A673 (cell line): Measurements from ENCODE around the gene ATG14. TPM values are rescaled to one million over a fixed set of nuclear protein-coding genes. Genes with fewer than 3 reads are reported as not detected.

Experiments
- BruUV-seq: library from RNA; stranded (reverse); fragments of 400-500 nt; replicated peaks from 2 replicates; lab custom pipeline; 2021; lab: Mats Ljungman, UMichigan
- CTCF ChIA-PET: fragments of 300-600 bp; sonication (Branson Sonifier 250); formaldehyde crosslinking; loops from one replicate; lab custom pipeline; 2022; ENCODE audit warnings: antibody characterized with exemption; lab: Charles Lee
- POLR2A ChIA-PET: fragments of 300-600 bp; sonication (Branson Sonifier 250); formaldehyde crosslinking; loops from one replicate; lab custom pipeline; 2022; ENCODE audit warnings: antibody characterized with exemption; ENCODE audit not compliant: low non-redundant PET; lab: Charles Lee
- DNase-seq: peaks from one replicate; pipeline ENCODE4 v3.0.0-alpha.2; 2015; ENCODE audit warnings: low spot score
- H3K27ac ChIP-seq: fragments of 200-600 bp; sonication (generic); 2 replicates; pipeline ENCODE4 v1.5.1; 2016; ENCODE audit warnings: mixed run types, low read depth, mild to moderate bottlenecking, mixed read lengths, antibody characterized with exemption, low read length; ENCODE audit not compliant: poor library complexity, severe bottlenecking
- H3K27me3 ChIP-seq: fragments of 200-600 bp; sonication (generic); replicated peaks from 2 replicates; pipeline ENCODE4 v1.6.1; 2017; ENCODE audit warnings: mixed run types, low read depth, mild to moderate bottlenecking, mixed read lengths, antibody characterized with exemption, low read length; ENCODE audit not compliant: insufficient read depth, poor library complexity
- H3K36me3 ChIP-seq: fragments of 200-600 bp; sonication (generic); 2 replicates; pipeline ENCODE4 v1.6.1; 2016; ENCODE audit warnings: mixed run types, mild to moderate bottlenecking, mixed read lengths, antibody characterized with exemption, low read length; ENCODE audit not compliant: insufficient read depth, poor library complexity, severe bottlenecking
- H3K4me1 ChIP-seq: fragments of 200-600 bp; sonication (generic); 2 replicates; pipeline ENCODE4 v1.6.1; 2017; ENCODE audit warnings: mixed run types, mild to moderate bottlenecking, mixed read lengths, antibody characterized with exemption, low read length; ENCODE audit not compliant: insufficient read depth, poor library complexity, severe bottlenecking
- H3K4me3 ChIP-seq: fragments of 200-600 bp; sonication (generic); 2 replicates; pipeline ENCODE4 v1.5.1; 2016; ENCODE audit warnings: low read depth, mixed run types, mild to moderate bottlenecking, mixed read lengths, low read length; ENCODE audit not compliant: poor library complexity, severe bottlenecking
- H3K9me3 ChIP-seq: fragments of 200-600 bp; sonication (generic); 2 replicates; pipeline ENCODE4 v1.6.1; 2016; ENCODE audit warnings: mixed run types, low read depth, mild to moderate bottlenecking, mixed read lengths, antibody characterized with exemption, low read length; ENCODE audit not compliant: poor library complexity, severe bottlenecking
- CTCF ChIP-seq: fragments of 300-800, 200-600 bp; sonication (generic); conservative IDR thresholded peaks from 2 replicates; pipeline ENCODE4 v1.5.1; 2017; ENCODE audit warnings: low read depth, mild to moderate bottlenecking, antibody characterized with exemption, low read length, moderate library complexity, mixed read lengths
- EZH2 ChIP-seq: fragments of 200-600 bp; sonication (generic); IDR thresholded peaks from 2 replicates; pipeline ENCODE4 v1.6.1; 2017; ENCODE audit warnings: borderline replicate concordance, low read depth, mild to moderate bottlenecking, mixed read lengths, antibody characterized with exemption, low read length; ENCODE audit not compliant: poor library complexity, severe bottlenecking
- intact Hi-C: fragments of 100-400 bp; cut with micrococcal nuclease; formaldehyde crosslinking; loops from one replicate; pipeline ENCODE4 v1.10.0; 2022; ENCODE audit not compliant: unreplicated experiment
- total RNA-seq: library from RNA; stranded (reverse); gene quantifications from 2 replicates; pipeline ENCODE4 v1.2.3, GENCODE V29; 2021

ATG14 gene
- total RNA-seq, 1 experiment from 2014 or later, result 10.4 TPM

- H3K4me3 ChIP-seq, result no peak overlapping the region
- CTCF ChIA-PET, result no interaction called here
- DNase-seq, result no peak
- TF ChIP-seq CTCF (no peak), EZH2 (no peak)
- BruUV-seq, result no TSS peak
- peaks cover 32% of the 10 kb centered on the region for H3K4me1 ChIP-seq
- no peaks in the 10 kb centered on the region for H3K27me3 ChIP-seq
- no peak overlapping the region for H3K27ac ChIP-seq
- no peaks in the 10 kb centered on the region for H3K36me3 ChIP-seq
- H3K9me3 ChIP-seq, result no peaks in the 10 kb centered on the region
- POLR2A ChIA-PET, result no interaction called here
- intact Hi-C loops, result loop anchor here (5.0 kb wide), 1 partner anchor 60 kb away; no protein-coding TSS in a partner anchor
These were observed 40.3 kb upstream of the ATG14 start for GRCh38 chr14:55451950-55452349.

- no peak overlapping the region for H3K4me3 ChIP-seq
- no peaks in the 10 kb centered on the region for H3K9me3 ChIP-seq
- no peak for TF ChIP-seq EZH2
- TF ChIP-seq CTCF, result no peak
- no peak overlapping the region for H3K27ac ChIP-seq
- ChIA-PET CTCF (no interaction called here), POLR2A (no interaction called here)
- intact Hi-C loops, result loop anchor here (5.0 kb wide), 1 partner anchor 61 kb away; no protein-coding TSS in a partner anchor
- no peaks in the 10 kb centered on the region for H3K27me3 ChIP-seq
- BruUV-seq, result no TSS peak
- no peaks in the 10 kb centered on the region for H3K36me3 ChIP-seq
- no peak for DNase-seq
- H3K4me1 ChIP-seq, result peaks cover 38% of the 10 kb centered on the region
These were observed 39.8 kb upstream of the ATG14 start for GRCh38 chr14:55451398-55451797.

GRCh38 chr14:55450987-55451386 is 39.4 kb upstream of the ATG14 start:
- H3K4me3 ChIP-seq, result no peak overlapping the region
- CTCF ChIA-PET, result no interaction called here
- no peak overlapping the region for H3K27ac ChIP-seq
- no peaks in the 10 kb centered on the region for H3K36me3 ChIP-seq
- TF ChIP-seq EZH2 (no peak), CTCF (no peak)
- H3K27me3 ChIP-seq, result no peaks in the 10 kb centered on the region
- intact Hi-C loops, result loop anchor here (5.0 kb wide), 1 partner anchor 61 kb away; no protein-coding TSS in a partner anchor
- POLR2A ChIA-PET, result no interaction called here
- no peak for DNase-seq
- peaks cover 42% of the 10 kb centered on the region for H3K4me1 ChIP-seq
- no TSS peak for BruUV-seq
- H3K9me3 ChIP-seq, result no peaks in the 10 kb centered on the region
